ENCODE measurements around the gene TTYH2. TPM values are rescaled to one million over a fixed set of nuclear protein-coding genes. Genes with fewer than 3 reads are reported as not detected.

The TTYH2 gene
- total and polyA plus RNA-seq, 10 donors, result 2.7 to 22.7 (median 17.7) TPM

- DNase-seq, result no peak
- intact Hi-C loops (cut with DNase I; ENCODE audit: low total_unique reads), result no loop called here
- TF ChIP-seq POLR2A (IDR thresholded peaks at IDR 0.05), result no peak
- no peak for TF ChIP-seq CTCF (IDR thresholded peaks at IDR 0.05 in 8 of 11, conservative IDR thresholded peaks at IDR 0.05 in 3 of 11)
- TF ChIP-seq POLR2AphosphoS5 (IDR thresholded peaks at IDR 0.05), result no peak
- H3K4me3 ChIP-seq, result no peak overlapping the region
- H3K27me3 ChIP-seq (replicated peaks in 1 of 7), result peaks cover 0 to 22% (median 0%) of the 10 kb centered on the region in 7 donors
- WGBS, 5 donors, result 62 to 80% (median 67%) methylated on average over 4 to 5 of the region's 5 CpGs
- H3K36me3 ChIP-seq, result no peaks in the 10 kb centered on the region
- H3K4me1 ChIP-seq, result peaks cover 0 to 22% (median 1%) of the 10 kb centered on the region in 6 donors
- no peak overlapping the region for H3K27ac ChIP-seq
- no peaks in the 10 kb centered on the region for H3K9me3 ChIP-seq
Measured at GRCh38 chr17:74288785-74289184, 75.4 kb downstream of the TTYH2 start.

- 53 to 67% (median 59%) methylated on average over 11 of the region's 11 CpGs for WGBS, 5 donors
- Histone ChIP-seq H3K27ac (no peak overlapping the region), H3K4me1 (peaks cover 0 to 17% (median 1%) of the 10 kb centered on the region in 6 donors), H3K36me3 (no peaks in the 10 kb centered on the region), H3K27me3 (replicated peaks in 1 of 7) (peaks cover 0 to 13% (median 0%) of the 10 kb centered on the region in 7 donors), H3K9me3 (peaks cover 0 to 4% (median 0%) of the 10 kb centered on the region in 8 donors), H3K4me3 (no peak overlapping the region)
- no peak for TF ChIP-seq POLR2A (IDR thresholded peaks at IDR 0.05)
- TF ChIP-seq CTCF (IDR thresholded peaks at IDR 0.05 in 8 of 11, conservative IDR thresholded peaks at IDR 0.05 in 3 of 11), result no peak
- TF ChIP-seq POLR2AphosphoS5 (IDR thresholded peaks at IDR 0.05), result no peak
- DNase-seq, result no peak
- intact Hi-C loops (cut with DNase I; ENCODE audit: low total_unique reads), result no loop called here
Measured at GRCh38 chr17:74289688-74290087, 76.3 kb downstream of the TTYH2 start.

GRCh38 chr17:74290340-74290739 lies 77.0 kb downstream of the TTYH2 start:
- TF ChIP-seq CTCF (IDR thresholded peaks at IDR 0.05 in 8 of 11, conservative IDR thresholded peaks at IDR 0.05 in 3 of 11) (no peak), POLR2A (IDR thresholded peaks at IDR 0.05) (no peak), POLR2AphosphoS5 (IDR thresholded peaks at IDR 0.05) (no peak)
- no peak for DNase-seq
- Histone ChIP-seq H3K27ac (no peak overlapping the region), H3K9me3 (peaks cover 0 to 4% (median 0%) of the 10 kb centered on the region in 8 donors), H3K4me1 (peaks cover 0 to 11% (median 0%) of the 10 kb centered on the region in 6 donors), H3K4me3 (no peak overlapping the region), H3K36me3 (no peaks in the 10 kb centered on the region), H3K27me3 (replicated peaks in 1 of 7) (peaks cover 0 to 7% (median 0%) of the 10 kb centered on the region in 7 donors)
- intact Hi-C loops (cut with DNase I; ENCODE audit: low total_unique reads), result no loop called here
- 83 to 87% (median 84%) methylated on average over 11 of the region's 11 CpGs for WGBS, 5 donors

DNA sequence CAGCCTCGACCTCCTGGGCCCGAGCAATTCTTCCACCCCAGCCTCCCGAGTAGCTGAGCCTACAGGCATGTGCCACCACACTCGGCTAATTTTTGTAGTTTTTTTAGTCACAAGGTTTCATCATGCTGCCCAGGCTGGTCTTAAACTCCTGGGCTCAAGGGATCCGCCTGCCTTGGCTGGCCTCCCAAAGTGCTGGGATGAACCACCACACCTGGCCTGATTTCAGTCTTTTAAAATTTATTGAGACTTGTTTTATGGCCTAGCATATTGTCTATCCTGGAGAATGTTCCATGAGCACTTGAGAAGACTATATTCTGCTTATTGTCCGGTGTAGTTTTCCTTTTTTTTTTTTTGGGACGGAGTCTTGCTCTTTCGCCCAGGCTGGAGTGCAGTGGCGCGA lies 79.1 kb downstream of the TTYH2 start:
- TF ChIP-seq POLR2A (IDR thresholded peaks at IDR 0.05) (no peak), POLR2AphosphoS5 (IDR thresholded peaks at IDR 0.05) (no peak), CTCF (IDR thresholded peaks at IDR 0.05 in 8 of 11, conservative IDR thresholded peaks at IDR 0.05 in 3 of 11) (no peak)
- Histone ChIP-seq H3K4me1 (peaks cover 0 to 20% (median 5%) of the 10 kb centered on the region in 6 donors), H3K36me3 (no peaks in the 10 kb centered on the region), H3K9me3 (peaks cover 0 to 4% (median 0%) of the 10 kb centered on the region in 8 donors), H3K27ac (no peak overlapping the region), H3K4me3 (no peak overlapping the region), H3K27me3 (replicated peaks in 1 of 7) (peaks cover 0 to 9% (median 0%) of the 10 kb centered on the region in 7 donors)
- intact Hi-C loops (cut with DNase I; ENCODE audit: low total_unique reads), result no loop called here
- DNase-seq, result no peak
- WGBS, 5 donors, result 86 to 95% (median 94%) methylated on average over 9 to 10 of the region's 10 CpGs
